HG02981 (cell line): ENCODE data around the gene BGLAP.
A peak's percentile ranks its signal among the peaks of the same experiment; 100 is the strongest.

Experiments used
- ATAC-seq: cut with Tn5 transposase; IDR thresholded peaks from one replicate; pipeline ENCODE4 v1.9.1; 2021; ENCODE audit warnings: mild to moderate bottlenecking, moderate library complexity; ENCODE audit not compliant: unreplicated experiment

BGLAP gene

GRCh38 chr1:156253634-156254033, 11.7 kb downstream of the BGLAP start:
- no peak for ATAC-seq

GRCh38 chr1:156257711-156258110, 15.7 kb downstream of the BGLAP start:
- no peak for ATAC-seq

GRCh38 chr1:156258859-156259258, 16.9 kb downstream of the BGLAP start:
- no peak for ATAC-seq

- ATAC-seq: no peak
Measured at GRCh38 chr1:156259805-156260204, 17.8 kb downstream of the BGLAP start.

- ATAC-seq: no peak
Measured at GRCh38 chr1:156260896-156261295, 18.9 kb downstream of the BGLAP start.

GRCh38 chr1:156262461-156263287, 20.7 kb downstream of the BGLAP start:
- ATAC-seq: no peak

GRCh38 chr1:156263288-156263655, 21.3 kb downstream of the BGLAP start:
- ATAC-seq: no peak

- ATAC-seq: no peak
Measured at GRCh38 chr1:156266051-156266450, 24.1 kb downstream of the BGLAP start.

GRCh38 chr1:156268336-156268735, 26.4 kb downstream of the BGLAP start:
- no peak for ATAC-seq

GRCh38 chr1:156270314-156270713, 28.3 kb downstream of the BGLAP start:
- no peak for ATAC-seq

- no peak for ATAC-seq
Measured at GRCh38 chr1:156276532-156276931, 34.5 kb downstream of the BGLAP start.

GRCh38 chr1:156276966-156277381, 35.0 kb downstream of the BGLAP start:
- ATAC-seq: no peak

- no peak for ATAC-seq
Measured at GRCh38 chr1:156279837-156280236, 37.9 kb downstream of the BGLAP start.

- ATAC-seq: peak; percentile 37
Measured at GRCh38 chr1:156281281-156281680, 39.3 kb downstream of the BGLAP start.

- ATAC-seq: peak; percentile 3
Measured at GRCh38 chr1:156281693-156282478, 39.9 kb downstream of the BGLAP start.

GRCh38 chr1:156282479-156283222, 40.7 kb downstream of the BGLAP start, which contains the start of gene SMG5:
Gene SMG5, minus strand, starts transcription at chr1:156282825. Its CDS starts 145 bp downstream, at chr1:156282680.
- ATAC-seq: peak; percentile 78

GRCh38 chr1:156283521-156283920, 41.5 kb downstream of the BGLAP start:
- no peak for ATAC-seq

GRCh38 chr1:156284112-156284511, 42.1 kb downstream of the BGLAP start, which contains the start of gene TMEM79:
Gene TMEM79, plus strand, starts transcription at chr1:156284325. Its CDS starts 902 bp downstream, at chr1:156285227.
- no peak for ATAC-seq

- no peak for ATAC-seq
Measured at GRCh38 chr1:156284757-156285156, 42.8 kb downstream of the BGLAP start.

- ATAC-seq: no peak
Measured at GRCh38 chr1:156285437-156285836, 43.5 kb downstream of the BGLAP start.

- ATAC-seq: no peak
Measured at GRCh38 chr1:156286061-156286460, 44.1 kb downstream of the BGLAP start.
